H54 (cell line): ENCODE results near the gene CDC42BPA.
"Not testable (repeated sequence)": the region's sequence is repeated elsewhere in the genome, so short reads cannot be mapped to it uniquely, and the experiment has no call there.

ENCODE experiments used
- DNase-seq: peaks from one replicate; pipeline ENCODE4 v3.0.0; 2011; ENCODE audit warnings: low spot score, mixed read lengths; ENCODE audit not compliant: insufficient read length
- FAIRE-seq: peaks from 3 replicates; lab custom pipeline; 2011; peaks lifted over from hg19 to GRCh38; lab: Jason Lieb, UNC
- POLR2A ChIP-seq: IDR thresholded peaks from 2 replicates; pipeline ENCODE4 v1.6.1; 2011; ENCODE audit warnings: low read depth, mild to moderate bottlenecking, low read length

CDC42BPA gene

DNA sequence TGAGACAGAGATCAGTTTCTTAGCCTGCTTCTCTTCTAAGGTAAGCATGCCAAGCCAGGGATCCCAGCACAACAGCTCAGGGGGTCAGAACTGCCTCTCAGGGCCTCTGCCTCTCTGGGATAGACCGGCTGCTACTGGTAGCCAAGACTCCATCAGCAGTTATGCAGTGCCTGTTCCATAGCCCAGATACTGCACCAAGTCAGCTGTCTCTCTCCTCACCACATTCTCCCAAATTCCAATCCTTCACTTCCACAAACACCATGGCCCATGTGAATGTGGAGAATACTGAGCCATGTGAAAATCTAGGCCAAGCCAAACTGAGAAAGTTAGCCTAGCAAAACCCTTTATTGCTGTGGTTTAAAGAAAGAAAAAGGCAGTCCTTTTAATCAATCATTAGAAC lies 37.5 kb downstream of the CDC42BPA start:
- no peak for FAIRE-seq

DNA sequence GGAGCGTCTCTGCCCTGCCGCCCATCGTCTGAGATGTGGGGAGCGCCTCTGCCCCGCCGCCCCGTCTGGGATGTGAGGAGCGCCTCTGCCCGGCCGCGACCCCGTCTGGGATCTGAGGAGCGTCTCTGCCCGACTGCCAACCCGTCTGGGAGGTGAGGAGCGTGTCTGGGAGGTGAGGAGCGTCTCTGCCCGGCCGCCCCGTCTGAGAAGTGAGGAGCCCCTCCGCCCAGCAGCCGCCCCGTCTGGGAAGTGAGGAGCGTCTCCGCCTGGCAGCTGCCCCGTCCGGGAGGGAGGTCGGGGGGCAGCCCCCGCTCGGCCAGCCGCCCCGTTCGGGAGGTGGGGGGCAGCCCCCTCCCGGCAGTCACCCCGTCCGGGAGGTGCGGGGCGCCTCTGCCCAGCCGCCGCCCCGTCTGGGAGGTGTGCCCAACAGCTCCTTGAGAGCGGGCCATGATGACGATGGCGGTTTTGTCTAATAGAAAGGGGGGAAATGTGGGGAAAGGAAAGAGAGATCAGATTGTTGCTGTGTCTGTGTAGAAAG lies 42.1 kb downstream of the CDC42BPA start:
- not testable (repeated sequence) for FAIRE-seq, DNase-seq

More for the DNA sequence above, 37.5 kb downstream of the CDC42BPA start:
- no peak for DNase-seq
- TF ChIP-seq POLR2A = no peak

DNA sequence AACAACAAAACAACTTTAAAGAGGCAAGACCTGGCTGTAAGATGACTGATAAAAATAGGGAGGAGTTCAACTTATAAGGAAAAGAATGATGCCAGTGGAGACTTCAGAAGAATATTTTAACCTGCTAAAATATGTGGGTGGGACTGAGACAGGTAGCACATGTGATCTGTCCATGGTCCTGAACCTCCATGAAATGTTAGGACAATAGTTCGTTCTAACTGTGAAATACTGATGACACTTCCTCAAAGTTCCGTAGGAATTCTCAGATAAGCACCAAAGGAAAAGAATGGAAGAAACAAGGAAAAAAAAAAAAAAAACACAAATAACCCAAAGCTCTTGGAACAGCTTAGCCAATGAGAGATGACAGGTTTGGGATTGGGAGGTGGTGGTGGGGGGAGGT lies 44.7 kb downstream of the CDC42BPA start:
- FAIRE-seq (peak; percentile 27), DNase-seq (no peak)
- no peak for TF ChIP-seq POLR2A

DNA sequence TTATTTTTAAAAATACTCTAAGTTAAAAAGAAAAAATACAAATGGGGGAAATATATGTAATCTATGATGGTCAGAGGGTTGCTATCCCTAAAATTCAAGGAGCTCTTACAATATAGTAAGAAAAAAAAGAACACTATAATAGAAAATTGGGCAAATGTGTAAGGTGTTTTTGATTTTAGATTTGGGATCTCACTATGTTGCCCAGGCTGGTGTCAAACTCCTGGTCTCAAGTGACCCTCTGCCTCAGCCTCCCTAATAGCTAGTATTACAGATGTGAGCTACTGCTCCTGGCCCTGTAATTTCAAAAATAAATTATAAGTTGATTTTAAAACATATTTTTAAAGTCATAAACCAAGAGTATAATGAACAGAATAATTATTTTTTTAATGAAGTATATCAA lies 45.9 kb downstream of the CDC42BPA start:
- no peak for TF ChIP-seq POLR2A
- FAIRE-seq (no peak), DNase-seq (no peak)

DNA sequence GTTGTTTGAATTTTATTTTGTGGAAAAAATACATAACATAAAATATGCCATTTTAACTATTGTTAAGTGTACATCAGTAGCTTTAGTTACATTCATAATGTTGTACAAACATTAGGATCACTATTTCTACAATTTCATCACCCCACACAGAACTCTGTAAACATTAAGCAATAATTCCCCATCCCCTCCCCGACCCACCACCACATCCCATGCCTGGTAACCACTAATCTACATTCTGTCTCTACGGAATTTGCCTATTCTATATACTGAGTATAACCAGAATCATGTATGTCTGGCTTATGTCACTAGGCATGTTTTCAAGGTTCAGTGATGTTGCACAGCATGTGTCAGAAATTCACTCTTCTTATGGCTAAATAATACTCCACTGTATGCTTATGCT lies 47.7 kb downstream of the CDC42BPA start:
- DNase-seq (no peak), FAIRE-seq (no peak)
- TF ChIP-seq POLR2A = no peak

DNA sequence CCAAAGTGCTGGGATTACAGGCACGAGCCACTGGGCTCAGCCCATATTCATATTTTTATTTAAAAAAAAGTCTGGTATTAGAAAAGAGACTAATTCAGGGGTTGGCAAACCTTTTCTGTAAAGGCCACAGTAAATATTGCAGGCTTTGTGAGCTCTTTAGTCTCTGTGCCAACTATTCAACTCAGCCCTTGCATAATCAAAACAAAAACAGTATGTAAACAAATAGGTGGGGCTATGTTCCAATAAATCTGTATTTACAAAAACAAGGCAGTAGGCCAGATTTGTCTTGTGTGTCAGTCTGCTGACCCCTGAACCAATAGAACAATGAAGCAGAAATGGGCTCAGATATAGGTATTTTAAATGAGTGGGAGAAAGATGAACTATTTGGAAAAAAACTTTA lies 49.3 kb downstream of the CDC42BPA start:
- DNase-seq (no peak), FAIRE-seq (no peak)
- no peak for TF ChIP-seq POLR2A

DNA sequence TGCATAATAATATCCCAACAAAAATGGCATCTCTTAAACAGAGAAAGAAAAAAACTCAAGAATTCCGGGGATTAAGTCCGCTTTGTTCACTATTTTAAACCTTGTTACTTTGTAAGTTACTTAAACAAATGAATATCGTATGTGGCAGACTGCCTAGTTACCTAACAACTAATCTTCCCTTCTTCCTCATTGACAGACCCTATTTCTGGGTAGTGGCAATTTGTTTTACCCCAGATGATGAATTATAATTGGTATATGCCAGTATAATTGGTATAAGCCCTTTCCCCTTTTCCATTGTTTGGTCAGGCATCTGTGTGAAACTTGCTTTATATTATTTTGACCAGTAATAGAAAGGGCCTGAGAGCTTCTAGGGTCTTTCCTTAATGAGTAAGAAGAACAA lies 52.4 kb downstream of the CDC42BPA start:
- no peak for TF ChIP-seq POLR2A
- DNase-seq (no peak), FAIRE-seq (no peak)

DNA sequence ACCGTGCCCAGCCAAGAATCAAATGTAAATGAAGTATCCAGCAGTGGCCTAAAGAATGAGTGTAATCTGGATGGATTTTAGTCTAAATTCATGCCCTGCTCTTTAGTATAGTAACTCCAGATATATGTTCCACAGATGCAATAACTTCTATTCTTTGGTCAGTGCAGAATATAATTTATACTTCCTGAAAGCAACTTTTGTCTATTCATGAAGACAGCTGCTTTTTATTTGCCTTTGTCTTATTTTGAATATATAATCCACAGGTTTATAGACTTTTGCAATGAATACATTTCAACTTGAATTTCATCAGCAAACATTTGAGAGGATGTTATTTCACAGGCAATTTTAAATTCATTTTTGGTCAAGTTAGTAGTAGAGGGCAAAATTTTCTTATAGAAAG lies 54.4 kb downstream of the CDC42BPA start:
- no peak for DNase-seq
- TF ChIP-seq POLR2A = no peak
- no peak for FAIRE-seq

DNA sequence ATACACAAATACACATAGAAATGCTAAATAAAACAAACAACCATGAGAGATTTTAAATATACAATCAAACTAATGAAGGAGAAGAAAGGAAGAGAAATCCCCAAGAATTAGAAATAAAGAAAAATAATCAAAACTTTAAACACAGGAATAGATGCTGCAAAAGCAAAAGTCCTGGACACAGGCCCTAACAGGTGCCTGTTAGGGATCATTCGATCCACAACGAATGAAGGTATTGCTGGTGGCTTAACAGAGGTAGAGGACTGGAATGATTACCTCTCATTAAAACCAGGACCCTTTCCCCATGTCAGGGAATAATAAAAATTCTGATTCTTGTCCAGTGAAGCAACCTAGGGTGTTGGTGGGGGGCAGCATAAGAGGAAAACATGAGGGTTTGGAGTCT lies 56.8 kb downstream of the CDC42BPA start:
- DNase-seq (no peak), FAIRE-seq (no peak)
- no peak for TF ChIP-seq POLR2A

DNA sequence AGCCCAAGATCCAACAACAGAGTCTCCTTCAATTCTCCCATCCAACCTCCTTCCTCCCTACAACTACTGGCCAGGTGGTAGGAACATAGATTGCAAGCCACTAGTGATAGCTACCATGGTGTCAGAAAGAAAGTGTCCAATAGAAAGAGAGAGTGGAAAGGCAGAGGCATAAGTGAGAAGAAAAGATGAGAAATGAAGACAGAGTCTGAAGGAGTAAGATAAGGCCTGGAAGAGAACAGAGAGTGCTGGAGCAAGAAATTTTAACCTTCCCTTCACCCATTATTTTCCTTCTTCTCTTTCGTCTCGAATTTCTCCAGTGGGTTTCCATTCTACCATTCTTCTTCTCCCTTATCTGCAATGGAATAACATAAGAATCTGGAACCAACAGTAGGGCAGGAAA lies 57.9 kb downstream of the CDC42BPA start:
- DNase-seq = no peak
- no peak for TF ChIP-seq POLR2A
- no peak for FAIRE-seq

DNA sequence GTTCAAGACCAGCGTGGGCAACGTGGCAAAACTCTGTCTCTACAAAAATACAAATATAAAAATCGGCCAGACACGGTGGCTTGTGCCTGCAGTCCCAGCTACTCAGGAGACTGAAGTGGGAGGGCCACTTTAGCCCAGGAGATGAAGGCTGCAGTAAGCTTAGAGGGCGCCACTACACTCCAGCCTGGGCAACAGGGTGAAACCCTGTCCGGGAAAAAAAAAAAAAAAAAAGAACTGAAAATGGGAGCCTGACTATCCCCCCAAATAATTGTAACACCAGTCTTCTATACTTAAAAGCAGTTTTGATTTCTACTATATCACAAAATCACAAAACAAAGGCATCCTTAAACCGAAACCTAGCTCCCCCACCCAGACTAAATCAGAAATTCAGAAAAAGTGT lies 60.3 kb downstream of the CDC42BPA start:
- no peak for TF ChIP-seq POLR2A
- DNase-seq = no peak
- no peak for FAIRE-seq

DNA sequence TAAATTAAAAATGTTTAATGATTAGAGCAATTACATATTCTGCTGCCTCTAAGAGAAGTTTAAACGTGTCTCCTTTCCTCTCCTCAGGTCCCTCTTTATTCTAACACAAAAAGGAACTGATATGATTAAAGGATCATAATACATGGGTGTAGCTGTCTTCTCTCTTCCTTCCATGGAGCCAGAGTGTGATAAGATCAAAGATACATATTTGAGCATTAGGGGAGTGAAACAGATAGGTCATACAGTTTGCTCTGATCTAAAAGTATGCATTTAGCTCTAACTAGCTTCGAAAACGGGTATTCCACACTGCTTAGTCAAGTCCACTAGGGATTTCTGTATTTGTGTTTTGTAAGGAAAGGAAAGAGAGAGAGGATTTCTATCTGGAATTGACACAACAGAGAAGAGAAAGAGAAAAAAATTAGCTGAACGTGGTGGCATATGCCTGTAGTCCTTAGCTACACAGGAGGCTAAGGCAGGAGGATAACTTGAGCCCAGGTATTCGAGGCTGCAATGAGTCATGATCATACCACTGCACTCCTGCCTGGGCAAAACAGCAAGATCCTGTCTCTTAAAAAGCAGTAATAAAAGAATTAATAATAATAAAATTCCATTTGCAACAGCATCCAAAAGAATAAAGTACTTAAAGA lies 63.1 kb downstream of the CDC42BPA start:
- FAIRE-seq = no peak
- DNase-seq = no peak
- TF ChIP-seq POLR2A = no peak

DNA sequence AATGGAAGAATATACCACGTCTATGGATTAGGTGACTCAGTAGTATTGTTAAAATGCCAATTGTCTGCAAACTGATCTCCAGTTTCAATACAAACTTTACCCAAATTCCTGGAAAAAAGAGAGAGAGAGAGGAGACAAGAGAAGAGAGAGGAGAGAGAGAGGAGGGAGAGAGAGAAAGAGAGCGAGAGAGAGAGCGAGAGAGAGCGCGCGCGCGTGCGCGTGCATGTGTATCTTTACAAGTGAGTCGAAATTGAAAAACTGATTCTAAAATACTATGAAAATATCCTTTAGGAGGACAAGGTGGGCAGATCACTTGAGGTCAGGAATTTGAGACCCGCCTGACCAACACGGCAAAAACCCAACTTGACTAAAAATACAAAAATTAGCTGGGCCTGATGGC lies 65.2 kb downstream of the CDC42BPA start:
- no peak for TF ChIP-seq POLR2A
- no peak for DNase-seq
- FAIRE-seq = no peak

DNA sequence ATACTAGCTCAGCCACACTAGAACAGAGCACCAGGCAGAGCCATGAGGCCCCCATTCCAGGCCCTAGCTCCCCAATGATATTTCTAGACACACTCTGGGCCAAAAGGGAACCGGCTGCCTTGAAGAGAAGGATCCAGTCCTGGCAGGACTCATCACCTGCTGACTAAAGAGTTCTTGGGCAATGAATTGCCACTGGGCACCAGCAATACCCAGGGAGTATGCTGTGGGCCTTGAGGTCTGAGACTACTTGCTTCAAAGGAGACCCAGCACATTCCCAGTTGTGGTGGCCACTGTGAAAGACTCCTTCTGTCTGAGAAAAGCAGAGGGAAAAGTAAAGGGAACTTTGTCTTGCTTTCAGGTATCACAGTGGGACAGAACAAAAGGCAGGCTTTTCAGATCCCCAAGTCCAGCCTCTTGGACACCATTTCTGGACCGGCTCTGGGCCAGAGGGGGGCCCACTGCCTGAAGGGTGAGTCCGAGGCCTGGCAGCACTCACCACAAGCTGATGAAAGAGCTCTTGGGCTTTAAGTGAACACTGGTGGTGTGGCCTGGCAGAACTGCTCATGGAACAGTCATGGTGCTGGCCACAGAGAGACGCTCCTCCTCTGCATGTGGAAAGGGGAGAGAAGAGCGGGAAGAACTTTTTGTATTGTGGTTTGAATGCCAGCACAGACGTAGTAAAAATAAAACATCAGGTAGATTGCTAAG lies 72.5 kb downstream of the CDC42BPA start:
- FAIRE-seq (no peak), DNase-seq (no peak)
- no peak for TF ChIP-seq POLR2A
